DND-41 (cell line): Measurements from ENCODE around the gene NRXN3.

ENCODE experiments used
- ATAC-seq: fragments of 200-7000 bp; cut with Tn5 transposase; 3 replicates; pipeline ENCODE4 v1.9.1; 2021; ENCODE audit warnings: low read depth; ENCODE audit not compliant: insufficient read depth
- DNase-seq: peaks from one replicate; pipeline ENCODE4 v3.0.0-alpha.2; 2020
- H2AFZ ChIP-seq: 2 replicates; pipeline ENCODE4 v1.6.0; 2012; ENCODE audit warnings: low read depth, low read length
- H3K27ac ChIP-seq: 2 replicates; pipeline ENCODE4 v1.5.1; 2012; ENCODE audit warnings: low read length, inconsistent platforms
- H3K27me3 ChIP-seq: fragments of 200-600 bp; sonication (generic); 2 replicates; pipeline ENCODE4 v1.6.0; 2012; ENCODE audit warnings: low read length, mild to moderate bottlenecking, inconsistent platforms; ENCODE audit not compliant: insufficient read depth, poor library complexity
- H3K36me3 ChIP-seq: 2 replicates; pipeline ENCODE4 v1.5.1; 2012; ENCODE audit warnings: low read length, inconsistent platforms; ENCODE audit not compliant: insufficient read depth
- H3K4me1 ChIP-seq: 2 replicates; pipeline ENCODE4 v1.5.1; 2012; ENCODE audit warnings: mild to moderate bottlenecking, low read length; ENCODE audit not compliant: insufficient read depth
- H3K4me2 ChIP-seq: 2 replicates; pipeline ENCODE4 v1.6.0; 2012; ENCODE audit warnings: mild to moderate bottlenecking, moderate library complexity, low read length, inconsistent platforms; ENCODE audit not compliant: insufficient read depth
- H3K4me3 ChIP-seq, 2 experiments: fragments of 200-600 bp in 1 of 2; shearing (Covaris generic) in 1 of 2; 2 replicates each; pipeline ENCODE4 v1.5.1; 2012 to 2016; ENCODE audit warnings: inconsistent platforms in 2 of 2, low read length in 2 of 2, mild to moderate bottlenecking in 2 of 2, low read depth in 1 of 2, moderate library complexity in 1 of 2
- H3K79me2 ChIP-seq: 2 replicates; pipeline ENCODE4 v1.6.0; 2012; ENCODE audit warnings: low read length, inconsistent platforms; ENCODE audit not compliant: insufficient read depth
- H3K9ac ChIP-seq: 2 replicates; pipeline ENCODE4 v1.6.0; 2012; ENCODE audit warnings: low read depth, mild to moderate bottlenecking, inconsistent platforms, low read length, moderate library complexity
- H3K9me3 ChIP-seq: 2 replicates; pipeline ENCODE4 v1.5.1; 2012; ENCODE audit warnings: low read length, moderate library complexity, mild to moderate bottlenecking, inconsistent platforms; ENCODE audit not compliant: insufficient read depth, severe bottlenecking
- H4K20me1 ChIP-seq: 2 replicates; pipeline ENCODE4 v1.6.0; 2012; ENCODE audit warnings: low read length; ENCODE audit not compliant: insufficient read depth
- CTCF ChIP-seq: IDR thresholded peaks from 2 replicates; pipeline ENCODE4 v1.5.1; 2012; ENCODE audit warnings: borderline replicate concordance, low read length, moderate library complexity, mild to moderate bottlenecking; ENCODE audit not compliant: poor library complexity, severe bottlenecking; ENCODE audit errors: extremely low read depth
- EZH2 ChIP-seq: IDR thresholded peaks from 3 replicates; pipeline ENCODE4 v1.6.1; 2012; ENCODE audit warnings: borderline replicate concordance, low read depth, mild to moderate bottlenecking, moderate library complexity, low read length, inconsistent platforms; ENCODE audit not compliant: severe bottlenecking

NRXN3 gene

DNA sequence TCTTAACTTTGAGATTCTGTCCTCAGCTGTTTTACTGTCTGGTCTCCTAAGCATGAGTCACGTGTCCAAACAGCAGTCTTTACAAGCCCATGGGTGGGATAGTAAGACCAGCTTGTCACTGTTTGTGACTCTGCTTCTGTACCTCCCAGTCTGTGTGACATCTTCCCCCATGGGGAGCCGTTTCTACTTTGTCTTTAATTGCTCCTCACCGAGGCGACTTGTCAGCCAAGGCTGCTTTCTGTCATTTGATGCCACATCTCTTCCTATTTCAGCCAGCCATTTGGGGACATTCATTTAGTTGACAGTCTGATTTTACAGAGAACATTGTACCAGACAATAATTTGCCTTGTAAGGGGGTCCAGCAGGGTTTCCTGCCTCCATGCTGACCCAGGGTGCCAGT, 534.8 kb downstream of the NRXN3 start:
- H2AFZ ChIP-seq, result no peak overlapping the region

GRCh38 chr14:78705989-78706388, 535.8 kb downstream of the NRXN3 start:
- TF ChIP-seq CTCF (no peak), EZH2 (no peak)
- Histone ChIP-seq H3K4me1 (no peaks in the 10 kb centered on the region), H3K27me3 (peaks cover 3% of the 10 kb centered on the region), H3K36me3 (no peaks in the 10 kb centered on the region), H3K9ac (no peak overlapping the region), H3K4me2 (no peak overlapping the region), H3K79me2 (no peaks in the 10 kb centered on the region), H3K9me3 (no peaks in the 10 kb centered on the region), H3K4me3 (no peak overlapping the region), H4K20me1 (no peaks in the 10 kb centered on the region), H3K27ac (no peak overlapping the region), H2AFZ (no peak overlapping the region)
- DNase-seq (no peak), ATAC-seq (no peak)

More for the DNA sequence above, 534.8 kb downstream of the NRXN3 start:
- H3K4me3 ChIP-seq, result no peak overlapping the region
- no peak for DNase-seq
- no peak overlapping the region for H3K9ac ChIP-seq
- TF ChIP-seq CTCF (no peak), EZH2 (no peak)
- ATAC-seq, result no peak
- H3K27ac ChIP-seq, result no peak overlapping the region
- H3K4me1 ChIP-seq, result no peaks in the 10 kb centered on the region
- no peaks in the 10 kb centered on the region for H4K20me1 ChIP-seq
- no peaks in the 10 kb centered on the region for H3K36me3 ChIP-seq
- H3K4me2 ChIP-seq, result no peak overlapping the region
- peaks cover 3% of the 10 kb centered on the region for H3K27me3 ChIP-seq
- no peaks in the 10 kb centered on the region for H3K79me2 ChIP-seq
- no peaks in the 10 kb centered on the region for H3K9me3 ChIP-seq

GRCh38 chr14:78709795-78710557, 539.8 kb downstream of the NRXN3 start:
- Histone ChIP-seq H4K20me1 (no peaks in the 10 kb centered on the region), H3K4me3 (no peak overlapping the region), H3K27me3 (peaks cover 3% of the 10 kb centered on the region), H3K36me3 (no peaks in the 10 kb centered on the region), H3K4me2 (no peak overlapping the region), H3K79me2 (no peaks in the 10 kb centered on the region), H3K27ac (no peak overlapping the region), H2AFZ (no peak overlapping the region), H3K9ac (no peak overlapping the region), H3K4me1 (no peaks in the 10 kb centered on the region), H3K9me3 (no peaks in the 10 kb centered on the region)
- TF ChIP-seq EZH2 (no peak), CTCF (no peak)
- no peak for DNase-seq
- no peak for ATAC-seq

- H3K79me2 ChIP-seq, result no peaks in the 10 kb centered on the region
- H2AFZ ChIP-seq, result no peak overlapping the region
- no peak overlapping the region for H3K4me2 ChIP-seq
- H3K4me3 ChIP-seq, result no peak overlapping the region
- H4K20me1 ChIP-seq, result no peaks in the 10 kb centered on the region
- no peak for TF ChIP-seq EZH2
- no peak for TF ChIP-seq CTCF
- no peak overlapping the region for H3K27ac ChIP-seq
- no peaks in the 10 kb centered on the region for H3K27me3 ChIP-seq
- no peaks in the 10 kb centered on the region for H3K36me3 ChIP-seq
- ATAC-seq (no peak), DNase-seq (no peak)
- no peaks in the 10 kb centered on the region for H3K4me1 ChIP-seq
- no peaks in the 10 kb centered on the region for H3K9me3 ChIP-seq
- no peak overlapping the region for H3K9ac ChIP-seq
Observed at GRCh38 chr14:78710963-78711362, 540.8 kb downstream of the NRXN3 start.
